ENCODE measurements around the gene CRTC3.
A peak's percentile ranks its signal among the peaks of the same experiment; 100 is the strongest.

Gene CRTC3

DNA sequence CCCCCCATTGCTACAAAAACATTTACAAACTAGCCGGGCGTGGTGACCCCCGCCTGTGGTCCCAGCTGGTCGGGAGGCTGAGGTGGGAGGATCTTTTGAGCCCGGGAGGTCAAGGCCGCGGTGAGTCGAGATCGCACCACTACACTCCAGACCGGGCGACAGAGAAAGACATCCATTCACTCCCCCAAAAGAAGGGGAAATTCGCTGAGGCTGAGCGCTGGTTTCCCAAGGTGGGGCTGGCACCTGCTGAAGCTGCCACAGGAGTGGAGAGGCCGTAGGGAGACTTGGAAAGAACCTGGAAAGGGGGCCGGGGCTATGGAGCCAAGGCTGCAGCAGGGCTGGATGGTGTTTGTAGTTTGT, 732 bp upstream of the CRTC3 start:
- no peak overlapping the region for H3K4me3 ChIP-seq (ENCODE audit: low read depth, low read length)
- TF ChIP-seq MYC (IDR thresholded peaks at IDR 0.05; ENCODE audit: low read depth, low read length) (no peak), POLR2A (IDR thresholded peaks at IDR 0.05; ENCODE audit: extremely low read depth, insufficient read length) (no peak)
- TF ChIP-seq, protein P1, sequence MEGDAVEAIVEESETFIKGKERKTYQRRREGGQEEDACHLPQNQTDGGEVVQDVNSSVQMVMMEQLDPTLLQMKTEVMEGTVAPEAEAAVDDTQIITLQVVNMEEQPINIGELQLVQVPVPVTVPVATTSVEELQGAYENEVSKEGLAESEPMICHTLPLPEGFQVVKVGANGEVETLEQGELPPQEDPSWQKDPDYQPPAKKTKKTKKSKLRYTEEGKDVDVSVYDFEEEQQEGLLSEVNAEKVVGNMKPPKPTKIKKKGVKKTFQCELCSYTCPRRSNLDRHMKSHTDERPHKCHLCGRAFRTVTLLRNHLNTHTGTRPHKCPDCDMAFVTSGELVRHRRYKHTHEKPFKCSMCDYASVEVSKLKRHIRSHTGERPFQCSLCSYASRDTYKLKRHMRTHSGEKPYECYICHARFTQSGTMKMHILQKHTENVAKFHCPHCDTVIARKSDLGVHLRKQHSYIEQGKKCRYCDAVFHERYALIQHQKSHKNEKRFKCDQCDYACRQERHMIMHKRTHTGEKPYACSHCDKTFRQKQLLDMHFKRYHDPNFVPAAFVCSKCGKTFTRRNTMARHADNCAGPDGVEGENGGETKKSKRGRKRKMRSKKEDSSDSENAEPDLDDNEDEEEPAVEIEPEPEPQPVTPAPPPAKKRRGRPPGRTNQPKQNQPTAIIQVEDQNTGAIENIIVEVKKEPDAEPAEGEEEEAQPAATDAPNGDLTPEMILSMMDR (IDR thresholded peaks at IDR 0.05; ENCODE audit: low read depth, low read length): no peak
- DNase-seq (ENCODE audit: low read depth): no peak

DNA sequence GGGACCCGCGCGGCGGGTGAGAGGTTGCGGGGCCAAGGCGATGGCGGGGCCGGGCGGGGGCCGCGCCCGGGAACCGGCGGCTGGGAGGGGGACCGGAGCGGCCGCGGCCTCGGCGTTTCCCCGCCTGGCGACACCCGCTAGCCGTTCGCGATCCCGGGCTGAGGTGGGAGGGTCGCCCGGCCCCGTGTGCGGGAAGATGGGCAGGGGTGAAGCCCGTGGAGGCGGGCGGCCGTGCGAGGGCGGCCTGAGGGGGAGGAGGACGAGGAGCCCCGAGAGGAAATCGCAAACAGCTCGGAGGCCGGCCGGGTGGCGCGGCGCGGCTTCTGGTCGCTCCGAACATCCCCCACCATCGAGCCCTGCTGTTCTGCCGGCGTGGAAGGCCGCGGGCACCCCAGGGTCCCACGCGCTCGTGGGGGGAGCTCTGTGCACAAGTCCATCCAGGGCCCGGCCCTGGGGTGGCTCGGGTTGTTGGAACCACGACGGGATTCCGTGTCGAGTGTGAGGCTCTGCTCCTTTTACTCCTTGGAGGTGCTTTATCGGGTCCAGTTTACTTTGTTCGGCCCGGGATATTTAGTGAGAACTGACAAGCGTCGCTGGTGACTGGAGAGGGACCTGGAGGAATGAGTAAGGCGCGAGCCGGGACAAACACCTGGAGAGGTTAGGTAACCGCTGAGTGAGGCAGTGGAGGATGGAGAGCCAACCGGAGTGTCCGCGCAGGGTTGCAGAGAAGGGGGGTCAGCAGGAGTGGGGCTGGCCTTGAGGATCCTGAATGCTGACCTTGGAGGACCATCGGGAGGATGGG, 728 bp downstream of the CRTC3 start:
- DNase-seq (ENCODE audit: low read depth): peak; percentile 68
- TF ChIP-seq POLR2A (IDR thresholded peaks at IDR 0.05; ENCODE audit: extremely low read depth, insufficient read length) (no peak), MYC (IDR thresholded peaks at IDR 0.05; ENCODE audit: low read depth, low read length) (no peak; the same call in 1 of the 2 replicates)
- TF ChIP-seq, protein P2, sequence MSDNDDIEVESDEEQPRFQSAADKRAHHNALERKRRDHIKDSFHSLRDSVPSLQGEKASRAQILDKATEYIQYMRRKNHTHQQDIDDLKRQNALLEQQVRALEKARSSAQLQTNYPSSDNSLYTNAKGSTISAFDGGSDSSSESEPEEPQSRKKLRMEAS (IDR thresholded peaks at IDR 0.05; ENCODE audit: low read depth, low read length): peak; percentile 42
- TF ChIP-seq, protein P1 (IDR thresholded peaks at IDR 0.05; ENCODE audit: low read depth, low read length): no peak
- peak overlapping the region; percentile 72 for H3K4me3 ChIP-seq (ENCODE audit: low read depth, low read length)

DNA sequence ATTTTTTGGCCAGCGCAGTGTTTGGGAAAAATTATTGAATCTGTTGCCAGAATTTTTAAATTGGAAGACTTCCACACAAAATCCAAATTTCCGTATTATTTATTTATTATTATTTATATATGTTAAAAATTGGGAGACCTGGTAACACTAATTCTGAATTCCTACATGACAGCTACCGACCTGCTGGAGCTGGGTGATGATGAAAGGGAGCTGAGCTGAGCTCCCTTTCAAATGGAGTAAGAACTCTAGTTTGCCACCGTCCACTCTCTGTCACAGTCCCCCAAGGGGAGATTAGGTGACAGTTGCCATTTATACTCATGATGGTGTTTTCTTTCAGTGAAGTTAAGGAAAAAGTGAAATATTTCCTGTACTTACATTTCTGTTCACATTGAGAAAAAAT, 1.4 kb downstream of the CRTC3 start:
- no peak for DNase-seq (ENCODE audit: low read depth)
- TF ChIP-seq MYC (IDR thresholded peaks at IDR 0.05; ENCODE audit: low read depth, low read length): no peak
- peak overlapping the region; percentile 72 for H3K4me3 ChIP-seq (ENCODE audit: low read depth, low read length)

DNA sequence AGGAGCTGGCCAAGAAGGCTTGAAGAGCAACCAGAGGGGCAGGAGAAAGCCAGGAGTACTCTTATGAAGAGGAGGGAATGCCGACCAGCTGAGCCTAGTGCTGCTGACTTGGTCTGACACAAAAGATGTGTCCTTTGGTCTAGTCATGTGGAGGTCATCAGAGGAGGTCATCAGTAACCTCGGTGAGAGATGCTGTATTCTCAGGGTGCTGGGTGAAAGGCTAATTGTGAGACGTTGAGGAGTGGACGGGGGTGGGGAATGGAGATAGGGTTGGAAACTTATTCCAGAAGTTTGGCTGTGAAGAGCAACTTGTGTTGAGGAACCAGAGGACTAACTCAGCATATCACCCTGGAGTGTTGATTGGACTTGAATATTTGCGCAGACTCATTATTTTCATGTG, 5.5 kb downstream of the CRTC3 start:
- no peak for DNase-seq (ENCODE audit: low read depth)
- no peak overlapping the region for H3K4me3 ChIP-seq (ENCODE audit: low read depth, low read length)
- TF ChIP-seq MYC (IDR thresholded peaks at IDR 0.05; ENCODE audit: low read depth, low read length) (no peak), POLR2A (IDR thresholded peaks at IDR 0.05; ENCODE audit: extremely low read depth, insufficient read length) (no peak)
- TF ChIP-seq, protein P1 (IDR thresholded peaks at IDR 0.05; ENCODE audit: low read depth, low read length): no peak
- TF ChIP-seq, protein P2 (IDR thresholded peaks at IDR 0.05; ENCODE audit: low read depth, low read length): no peak

DNA sequence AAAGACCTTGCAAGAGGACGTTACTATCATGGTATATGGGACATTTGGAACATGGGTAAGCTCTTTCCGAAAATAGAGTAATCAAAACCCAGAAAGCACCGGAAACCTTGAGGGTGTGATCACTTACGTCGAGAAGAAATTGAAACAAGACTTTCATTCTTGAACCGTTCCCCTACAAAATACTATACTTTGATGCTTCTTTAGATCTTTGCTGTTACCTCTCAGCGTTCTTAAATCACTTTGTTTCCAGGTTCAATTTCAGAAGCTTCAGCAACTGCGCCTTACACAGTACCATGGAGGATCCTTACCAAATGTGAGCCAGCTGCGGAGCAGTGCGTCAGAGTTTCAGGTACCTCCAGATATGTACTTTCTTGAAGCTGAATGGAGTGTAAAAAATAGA, 10.1 kb downstream of the CRTC3 start:
- DNase-seq (ENCODE audit: low read depth): no peak
- no peak for TF ChIP-seq MYC (IDR thresholded peaks at IDR 0.05; ENCODE audit: low read depth, low read length)
- TF ChIP-seq POLR2A (IDR thresholded peaks at IDR 0.05; ENCODE audit: extremely low read depth, insufficient read length): no peak
- TF ChIP-seq, protein P1 (IDR thresholded peaks at IDR 0.05; ENCODE audit: low read depth, low read length): no peak
- TF ChIP-seq, protein P2 (IDR thresholded peaks at IDR 0.05; ENCODE audit: low read depth, low read length): no peak
- H3K4me3 ChIP-seq (ENCODE audit: low read depth, low read length): no peak overlapping the region

DNA sequence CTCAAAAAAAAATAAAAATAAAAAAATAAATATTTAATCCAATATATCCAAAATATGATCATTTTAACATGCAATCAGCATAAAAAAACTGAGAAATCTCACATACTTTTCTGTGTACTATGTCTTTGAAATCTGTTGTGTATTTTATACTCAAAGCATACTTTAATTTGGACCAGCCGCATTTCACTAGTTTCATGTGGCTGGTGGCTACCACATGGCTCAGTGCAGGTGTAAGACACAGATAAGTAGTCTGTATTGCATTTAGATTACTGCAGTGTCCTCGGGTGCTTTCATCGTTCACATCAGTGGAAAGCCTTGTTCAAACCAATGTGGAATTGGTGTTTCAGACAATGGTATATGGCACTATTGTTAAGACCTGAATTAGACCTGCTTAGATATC, 11.0 kb downstream of the CRTC3 start:
- no peak overlapping the region for H3K4me3 ChIP-seq (ENCODE audit: low read depth, low read length)
- no peak for DNase-seq (ENCODE audit: low read depth)
- TF ChIP-seq, protein P2 (IDR thresholded peaks at IDR 0.05; ENCODE audit: low read depth, low read length): no peak
- TF ChIP-seq, protein P1 (IDR thresholded peaks at IDR 0.05; ENCODE audit: low read depth, low read length): no peak
- TF ChIP-seq POLR2A (IDR thresholded peaks at IDR 0.05; ENCODE audit: extremely low read depth, insufficient read length) (no peak), MYC (IDR thresholded peaks at IDR 0.05; ENCODE audit: low read depth, low read length) (no peak)

All from NB4 (cell line).